Fibroblast of lung (primary cell): ENCODE data around the gene PLVAP.

Experiments used
- EZH2 ChIP-seq: IDR thresholded peaks from 2 replicates; pipeline ENCODE4 v1.5.1; 2012; ENCODE audit warnings: low read length, control low read depth, mild to moderate bottlenecking; ENCODE audit errors: missing control alignments
- TF ChIP-seq, protein P1 (sequence below), 2 donors: IDR thresholded peaks in 1 of 2; conservative IDR thresholded peaks in 1 of 2; 1 replicate in 1 of 2; 2 replicates in 1 of 2; pipeline ENCODE4 v1.5.1; 2011 to 2012; ENCODE audit warnings: low read length in 2 of 2, control low read depth in 1 of 2, inconsistent platforms in 1 of 2, low read depth in 1 of 2, mild to moderate bottlenecking in 1 of 2

- no peak for TF ChIP-seq EZH2
- TF ChIP-seq, protein P1, sequence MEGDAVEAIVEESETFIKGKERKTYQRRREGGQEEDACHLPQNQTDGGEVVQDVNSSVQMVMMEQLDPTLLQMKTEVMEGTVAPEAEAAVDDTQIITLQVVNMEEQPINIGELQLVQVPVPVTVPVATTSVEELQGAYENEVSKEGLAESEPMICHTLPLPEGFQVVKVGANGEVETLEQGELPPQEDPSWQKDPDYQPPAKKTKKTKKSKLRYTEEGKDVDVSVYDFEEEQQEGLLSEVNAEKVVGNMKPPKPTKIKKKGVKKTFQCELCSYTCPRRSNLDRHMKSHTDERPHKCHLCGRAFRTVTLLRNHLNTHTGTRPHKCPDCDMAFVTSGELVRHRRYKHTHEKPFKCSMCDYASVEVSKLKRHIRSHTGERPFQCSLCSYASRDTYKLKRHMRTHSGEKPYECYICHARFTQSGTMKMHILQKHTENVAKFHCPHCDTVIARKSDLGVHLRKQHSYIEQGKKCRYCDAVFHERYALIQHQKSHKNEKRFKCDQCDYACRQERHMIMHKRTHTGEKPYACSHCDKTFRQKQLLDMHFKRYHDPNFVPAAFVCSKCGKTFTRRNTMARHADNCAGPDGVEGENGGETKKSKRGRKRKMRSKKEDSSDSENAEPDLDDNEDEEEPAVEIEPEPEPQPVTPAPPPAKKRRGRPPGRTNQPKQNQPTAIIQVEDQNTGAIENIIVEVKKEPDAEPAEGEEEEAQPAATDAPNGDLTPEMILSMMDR (conservative IDR thresholded peaks at IDR 0.05 in 1 of 2, IDR thresholded peaks at IDR 0.05 in 1 of 2; ENCODE audit: low read depth in 1 of 2, low read length in 2 of 2), result no peak
Observed at GRCh38 chr19:17406046-17406886, 29.1 kb upstream of the PLVAP start.
